HG02981 (cell line): ENCODE measurements around the gene LARP4B.

Experiments used
- ATAC-seq: cut with Tn5 transposase; IDR thresholded peaks from one replicate; pipeline ENCODE4 v1.9.1; 2021; ENCODE audit warnings: mild to moderate bottlenecking, moderate library complexity; ENCODE audit not compliant: unreplicated experiment

The LARP4B gene

GRCh38 chr10:839550-840205 lies 91.8 kb downstream of the LARP4B start:
- ATAC-seq: no peak

DNA sequence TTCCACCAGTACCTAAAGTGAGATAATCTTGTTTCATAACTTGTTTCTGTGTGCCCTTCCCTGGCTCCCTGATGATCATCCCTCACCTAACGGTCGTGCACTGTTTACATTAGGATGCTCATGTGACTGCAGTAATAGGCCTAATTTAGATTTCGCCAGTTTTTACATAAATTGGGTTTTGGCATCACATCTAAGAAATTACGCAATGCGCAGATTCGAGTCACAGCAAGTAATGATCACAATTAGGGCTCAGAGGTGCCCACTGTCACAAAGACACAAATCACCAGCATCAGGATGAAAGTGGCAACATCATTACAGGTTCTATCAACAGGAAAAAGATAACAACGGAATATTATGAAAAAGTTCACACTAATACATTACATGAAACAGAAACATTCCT lies 94.7 kb downstream of the LARP4B start:
- ATAC-seq: no peak

DNA sequence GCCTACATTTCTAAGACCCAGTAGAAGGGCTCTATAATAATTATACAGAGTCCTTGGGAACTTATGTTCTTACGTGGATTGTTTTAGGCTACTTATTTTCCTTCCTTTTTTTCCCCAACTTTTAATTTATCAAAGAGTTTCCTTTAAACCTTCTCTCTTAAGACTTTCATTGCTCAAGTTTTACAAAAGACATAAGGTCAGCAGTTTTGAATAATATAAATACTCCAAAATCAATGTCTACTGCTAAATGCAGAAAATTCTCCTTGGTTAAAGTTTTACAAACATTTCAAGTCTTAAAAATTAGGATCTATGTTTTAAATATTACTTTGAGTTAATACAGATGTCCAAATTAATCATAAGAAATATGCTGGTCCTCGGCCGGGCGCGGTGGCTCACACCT lies 97.0 kb downstream of the LARP4B start:
- no peak for ATAC-seq

DNA sequence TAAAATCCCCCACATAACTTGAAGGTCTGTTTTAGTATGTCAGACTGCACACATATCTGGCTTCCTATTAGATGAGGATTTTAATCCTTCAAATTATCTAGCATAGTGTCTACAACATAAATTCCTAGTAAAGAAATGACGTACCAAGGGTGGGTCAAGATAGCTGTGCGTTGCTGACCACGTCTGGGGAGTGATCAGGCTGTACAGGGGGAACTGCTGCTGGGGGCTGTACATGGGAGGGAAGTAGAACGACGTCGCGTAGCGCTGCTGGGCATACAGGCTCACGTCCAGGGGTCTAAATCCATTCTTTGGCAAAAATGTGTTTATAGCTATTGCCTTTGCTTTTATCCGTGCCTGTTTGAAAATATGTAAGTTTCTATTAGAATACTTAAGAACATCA lies 102.3 kb downstream of the LARP4B start:
- ATAC-seq: no peak

DNA sequence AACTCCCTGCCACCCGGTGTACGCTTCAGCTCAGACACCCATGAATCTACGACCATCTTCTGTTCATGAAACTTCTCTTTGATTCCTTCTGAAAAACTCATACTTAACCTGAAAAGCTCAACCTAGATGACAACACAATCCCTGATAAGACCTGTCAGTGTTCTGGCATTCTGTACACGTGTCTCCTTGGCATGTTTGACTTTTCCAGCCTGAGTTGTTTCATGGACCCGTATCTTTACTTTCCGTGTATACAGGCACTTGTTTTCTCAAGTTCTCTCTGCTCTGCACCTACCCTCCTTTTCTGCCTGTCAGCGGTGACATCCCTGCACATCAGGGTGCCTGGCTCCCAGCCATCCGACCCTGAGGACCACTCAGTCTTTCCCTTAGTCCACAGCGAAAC lies 103.3 kb downstream of the LARP4B start:
- no peak for ATAC-seq

- no peak for ATAC-seq
Observed at GRCh38 chr10:824946-825345, 106.6 kb downstream of the LARP4B start.

DNA sequence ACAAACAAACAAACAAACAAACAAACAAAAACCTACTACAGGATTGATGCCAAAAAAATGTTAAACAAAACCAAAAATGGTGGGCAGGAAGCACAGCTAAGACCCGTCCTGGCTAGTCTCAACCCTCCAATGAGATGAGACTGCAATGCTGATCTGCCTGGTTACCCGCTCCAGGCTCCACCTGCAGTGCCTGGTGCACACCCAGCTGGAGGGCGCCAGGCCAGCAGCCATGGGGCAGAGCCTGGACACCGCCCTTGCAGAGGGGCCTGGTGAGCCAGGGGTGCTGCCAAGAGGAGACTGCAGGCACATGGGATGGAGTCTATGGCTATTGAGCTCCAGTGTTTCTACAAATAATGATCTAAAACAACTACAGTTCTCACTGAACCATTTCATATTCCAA lies 107.0 kb downstream of the LARP4B start:
- ATAC-seq: no peak

GRCh38 chr10:822661-823367 lies 108.7 kb downstream of the LARP4B start:
- no peak for ATAC-seq

DNA sequence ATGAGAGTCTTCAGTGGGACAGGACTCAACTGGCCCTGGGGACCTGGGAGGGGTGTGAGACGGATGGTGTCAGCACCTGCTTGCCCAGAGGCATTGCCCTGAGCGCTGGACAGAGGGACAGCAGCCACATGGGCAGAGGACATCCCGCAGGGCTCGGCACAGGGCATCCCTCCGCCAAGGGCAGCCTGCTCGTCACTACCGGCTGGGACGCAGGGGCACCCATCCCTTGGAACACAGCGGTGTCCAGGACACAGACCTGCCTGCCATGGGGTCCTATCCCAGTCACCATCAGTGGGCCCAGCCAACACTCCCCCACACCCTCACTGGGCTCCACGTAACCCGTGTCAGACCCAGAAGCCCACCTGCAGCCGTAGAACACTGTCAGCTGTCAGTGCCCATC lies 109.3 kb downstream of the LARP4B start:
- ATAC-seq: no peak

GRCh38 chr10:821322-821721 lies 110.2 kb downstream of the LARP4B start:
- ATAC-seq: no peak

DNA sequence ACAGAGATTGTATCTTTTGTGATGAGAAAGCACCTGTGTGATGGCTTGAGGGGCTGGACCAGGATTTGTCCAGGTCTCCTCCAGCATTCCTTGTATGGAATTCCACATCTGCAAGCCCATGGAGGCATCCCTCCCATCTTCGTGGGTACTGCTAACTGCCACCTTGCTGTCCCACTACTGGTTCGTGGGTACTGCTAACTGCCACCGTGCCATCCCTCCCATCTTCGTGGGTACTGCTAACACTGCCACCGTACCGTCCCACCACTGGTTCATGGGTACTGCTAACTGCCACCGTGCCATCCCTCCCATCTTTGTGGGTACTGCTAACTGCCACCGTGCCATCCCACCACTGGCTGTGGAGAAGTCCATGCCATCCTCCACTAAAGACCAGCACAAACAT lies 111.7 kb downstream of the LARP4B start:
- ATAC-seq: no peak

- no peak for ATAC-seq
Observed at GRCh38 chr10:819326-819725, 112.2 kb downstream of the LARP4B start.

GRCh38 chr10:818526-819220 lies 112.8 kb downstream of the LARP4B start:
- ATAC-seq: no peak

DNA sequence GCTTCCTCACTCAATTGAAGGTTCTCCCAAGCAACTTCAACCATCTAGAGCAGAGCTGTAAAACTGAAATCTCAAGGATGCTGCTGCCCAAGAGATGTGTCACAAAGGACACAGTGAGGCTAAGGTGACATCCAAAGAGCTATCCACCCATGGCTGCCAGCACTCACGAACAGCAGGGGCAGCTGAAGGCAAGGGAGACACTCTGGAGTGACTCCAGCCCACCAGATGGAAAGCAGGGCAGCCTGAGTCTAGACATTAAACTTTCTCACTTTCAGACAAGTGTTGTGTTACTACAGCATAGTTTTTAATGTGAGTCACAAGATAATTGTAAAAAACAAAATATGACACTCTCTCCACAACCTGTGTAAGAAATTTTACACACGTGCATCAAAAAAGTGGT lies 113.5 kb downstream of the LARP4B start:
- no peak for ATAC-seq

DNA sequence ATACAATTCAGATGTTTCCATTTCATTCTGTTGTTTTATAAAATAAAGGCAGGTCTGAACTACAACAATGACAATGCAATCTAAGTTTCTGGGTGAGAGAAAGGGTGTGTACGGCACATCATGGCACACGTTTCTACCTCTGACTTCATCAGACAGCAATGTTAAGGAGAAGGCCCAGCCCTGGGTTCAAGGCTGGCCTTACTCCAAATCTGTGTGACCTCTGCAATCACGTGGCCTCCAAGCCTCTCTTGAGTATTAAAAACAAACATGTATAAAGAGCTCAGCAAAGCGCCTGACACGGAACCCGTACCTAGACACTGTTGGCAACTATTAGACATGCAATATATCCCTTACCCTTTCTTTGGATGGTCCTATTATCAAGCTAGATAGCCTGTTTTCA lies 114.1 kb downstream of the LARP4B start:
- no peak for ATAC-seq

DNA sequence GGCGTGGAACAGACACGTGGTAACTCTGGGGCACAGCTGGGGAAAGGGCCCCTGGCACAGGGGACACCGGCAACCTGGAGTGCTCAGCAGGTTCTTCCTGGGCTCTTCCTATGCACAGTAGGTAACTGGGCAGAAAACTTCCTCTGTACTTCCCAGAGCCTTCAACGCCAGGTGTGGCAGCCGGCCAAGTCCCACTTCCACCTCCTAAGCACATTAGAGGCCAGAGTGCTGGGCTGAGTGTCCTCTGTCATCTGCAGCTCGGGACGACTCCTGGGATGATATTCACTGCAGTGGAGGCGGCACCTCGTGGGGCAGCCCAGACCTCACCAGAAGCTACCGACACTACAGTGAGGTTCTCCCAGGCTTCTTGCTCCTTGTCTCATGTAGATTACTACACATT lies 114.5 kb downstream of the LARP4B start:
- no peak for ATAC-seq

- ATAC-seq: no peak
Observed at GRCh38 chr10:816091-816477, 115.4 kb downstream of the LARP4B start.

DNA sequence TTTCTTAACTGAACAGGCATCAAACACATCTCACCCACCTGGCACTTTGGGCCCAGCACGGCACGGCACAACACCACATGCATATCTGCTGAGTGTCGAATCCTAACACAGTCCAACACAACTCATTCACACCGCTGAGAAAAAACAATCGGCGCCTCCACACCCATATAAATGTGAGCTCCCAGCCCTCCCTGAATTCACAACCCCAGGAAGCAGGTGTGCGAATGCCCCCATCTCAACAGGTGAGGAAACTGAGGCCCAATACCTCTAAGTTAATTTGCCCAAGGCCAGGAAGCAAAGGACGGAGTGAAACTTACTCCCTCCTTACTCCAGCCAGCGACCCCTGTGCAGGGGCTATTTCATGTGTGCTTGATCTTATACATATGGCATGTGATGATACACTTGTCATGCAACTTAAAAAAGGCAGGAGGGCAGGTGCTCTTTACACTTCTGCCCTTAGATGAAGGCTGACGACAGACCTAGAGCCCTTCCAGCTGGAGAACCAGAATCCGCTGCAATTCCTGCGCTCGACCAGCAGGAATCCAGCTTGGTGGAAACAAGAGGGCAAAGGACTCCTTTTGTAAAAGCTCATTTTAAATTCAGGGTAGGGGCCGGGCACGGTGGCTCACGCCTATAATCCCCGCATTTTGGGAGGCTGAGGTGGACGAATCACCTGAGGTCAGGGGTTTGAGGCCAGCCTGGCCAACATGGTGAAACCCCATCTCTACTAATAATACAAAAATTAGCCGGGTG lies 116.0 kb downstream of the LARP4B start:
- ATAC-seq: no peak

GRCh38 chr10:814536-815302 lies 116.8 kb downstream of the LARP4B start:
- ATAC-seq: no peak

GRCh38 chr10:813286-813685 lies 118.2 kb downstream of the LARP4B start:
- ATAC-seq: no peak

GRCh38 chr10:812787-813186 lies 118.7 kb downstream of the LARP4B start:
- no peak for ATAC-seq
